ENCODE data around the gene CCNQ. TPM values are rescaled to one million over a fixed set of nuclear protein-coding genes. Genes with fewer than 3 reads are reported as not detected.
A peak's percentile ranks its signal among the peaks of the same experiment; 100 is the strongest.

The CCNQ gene
- total RNA-seq (2012; rRNA removed) = 33.2 and 36.9 TPM in 2 replicates

DNA sequence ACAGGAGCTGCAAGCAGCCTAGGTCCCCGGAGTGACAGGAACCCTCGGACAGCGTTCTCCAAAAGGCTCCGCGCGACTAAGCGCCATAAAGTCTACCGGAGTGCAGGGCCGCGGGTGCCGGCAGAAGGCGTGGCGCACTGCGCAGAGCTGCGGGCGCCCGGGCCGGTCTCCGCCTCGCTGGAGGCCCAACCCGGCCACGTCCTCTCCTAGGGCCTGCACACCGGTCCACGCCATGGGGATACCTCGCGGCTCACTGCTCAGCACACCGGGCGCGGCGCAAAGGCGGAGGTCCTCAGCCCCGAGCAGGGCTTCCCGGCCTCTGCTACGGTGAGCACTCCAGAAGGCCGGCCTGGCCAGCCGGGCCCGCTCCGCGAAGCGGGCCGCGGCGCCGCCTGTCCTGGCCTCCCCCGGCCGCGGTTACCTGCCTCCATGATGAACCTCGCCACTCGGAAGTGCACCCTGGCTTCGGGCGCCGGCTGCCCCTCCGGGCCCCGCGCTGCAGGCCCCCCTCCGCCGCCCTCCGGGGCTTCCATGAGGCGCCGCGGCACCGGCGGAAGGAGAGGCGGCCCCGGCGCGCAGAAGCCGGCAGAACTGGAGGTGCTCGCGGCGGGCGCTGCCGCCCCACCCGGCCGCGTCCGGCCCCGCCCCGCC lies at the start of gene CCNQ:
Gene CCNQ, minus strand, starts transcription at position 599 of the 651 bp plus-strand sequence. Its CDS starts 66 bp downstream, at position 533.
- Histone ChIP-seq H3K4me1 (ENCODE audit: control insufficient read depth, insufficient read depth, low read length) (no peaks in the 10 kb centered on the region), H3K4me2 (ENCODE audit: low read length) (peak within 1 kb of the TSS; percentile 82), H3K9ac (ENCODE audit: low read depth, low read length) (peak within 1 kb of the TSS; percentile 83), H3K4me3 (ENCODE audit: low read length) (peak within 1 kb of the TSS; percentile 80), H3K27me3 (ENCODE audit: control insufficient read depth, insufficient read depth, low read length) (no peaks in the 10 kb centered on the region), H3K9me3 (replicated peaks; ENCODE audit: low read length) (no peaks in the 10 kb centered on the region), H3K36me3 (ENCODE audit: insufficient read depth, low read length) (peaks cover 8% of the 10 kb centered on the region)

DNA sequence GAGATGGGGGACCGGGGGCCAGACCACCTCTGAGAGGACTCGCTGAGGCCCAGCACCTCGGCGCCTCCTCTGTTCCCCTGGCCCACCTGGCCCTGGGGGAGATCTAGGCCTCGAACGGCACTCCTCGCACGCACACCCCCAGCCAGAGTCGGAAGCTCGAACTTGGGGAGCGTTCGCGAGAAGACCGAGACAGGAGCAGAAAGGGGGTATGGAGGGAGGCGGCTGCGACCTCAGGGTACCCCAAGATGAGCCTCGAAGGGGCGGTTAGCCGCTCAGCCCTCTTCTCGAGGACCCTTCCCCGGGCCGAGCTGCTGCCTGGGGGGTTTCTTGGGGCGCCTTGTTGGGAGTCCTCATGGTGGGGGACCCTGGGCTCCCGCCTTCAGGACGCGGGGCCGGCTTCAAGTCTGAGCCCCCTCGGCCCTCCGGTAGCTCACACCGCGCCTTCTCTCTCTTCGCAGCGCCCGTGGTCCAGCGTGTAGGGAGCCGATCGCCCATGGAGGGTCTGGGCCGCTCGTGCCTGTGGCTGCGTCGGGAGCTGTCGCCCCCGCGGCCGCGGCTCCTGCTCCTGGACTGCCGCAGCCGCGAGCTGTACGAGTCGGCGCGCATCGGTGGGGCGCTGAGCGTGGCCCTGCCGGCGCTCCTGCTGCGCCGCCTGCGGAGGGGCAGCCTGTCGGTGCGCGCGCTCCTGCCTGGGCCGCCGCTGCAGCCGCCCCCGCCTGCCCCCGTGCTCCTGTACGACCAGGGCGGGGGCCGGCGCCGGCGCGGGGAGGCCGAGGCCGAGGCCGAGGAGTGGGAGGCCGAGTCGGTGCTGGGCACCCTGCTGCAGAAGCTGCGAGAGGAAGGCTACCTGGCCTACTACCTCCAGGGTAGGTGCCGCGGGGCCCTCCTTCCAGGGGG lies 48.8 kb upstream of the CCNQ start:
- H3K4me2 ChIP-seq (ENCODE audit: low read length) = no peak overlapping the region
- peaks cover 5% of the 10 kb centered on the region for H3K4me1 ChIP-seq (ENCODE audit: control insufficient read depth, insufficient read depth, low read length)
- H3K4me3 ChIP-seq (ENCODE audit: low read length) = no peak overlapping the region
- no peaks in the 10 kb centered on the region for H3K36me3 ChIP-seq (ENCODE audit: insufficient read depth, low read length)
- no peaks in the 10 kb centered on the region for H3K9me3 ChIP-seq (replicated peaks; ENCODE audit: low read length)
- peaks cover 43% of the 10 kb centered on the region for H3K27me3 ChIP-seq (ENCODE audit: control insufficient read depth, insufficient read depth, low read length)
- no peak overlapping the region for H3K9ac ChIP-seq (ENCODE audit: low read depth, low read length)

- peaks cover 45% of the 10 kb centered on the region for H3K27me3 ChIP-seq (ENCODE audit: control insufficient read depth, insufficient read depth, low read length)
- no peaks in the 10 kb centered on the region for H3K9me3 ChIP-seq (replicated peaks; ENCODE audit: low read length)
- no peak within 1 kb of the TSS for H3K4me3 ChIP-seq (ENCODE audit: low read length)
- H3K4me1 ChIP-seq (ENCODE audit: control insufficient read depth, insufficient read depth, low read length) = peaks cover 5% of the 10 kb centered on the region
- no peak within 1 kb of the TSS for H3K9ac ChIP-seq (ENCODE audit: low read depth, low read length)
- no peaks in the 10 kb centered on the region for H3K36me3 ChIP-seq (ENCODE audit: insufficient read depth, low read length)
- peak within 1 kb of the TSS; percentile 44 for H3K4me2 ChIP-seq (ENCODE audit: low read length)
These were observed 47.9 kb upstream of the CCNQ start, which contains the start of gene DUSP9 for GRCh38 chrX:153646620-153647373. DUSP9 (plus strand) TSS chrX:153647203; CDS start chrX:153647954, 751 bp downstream.

DNA sequence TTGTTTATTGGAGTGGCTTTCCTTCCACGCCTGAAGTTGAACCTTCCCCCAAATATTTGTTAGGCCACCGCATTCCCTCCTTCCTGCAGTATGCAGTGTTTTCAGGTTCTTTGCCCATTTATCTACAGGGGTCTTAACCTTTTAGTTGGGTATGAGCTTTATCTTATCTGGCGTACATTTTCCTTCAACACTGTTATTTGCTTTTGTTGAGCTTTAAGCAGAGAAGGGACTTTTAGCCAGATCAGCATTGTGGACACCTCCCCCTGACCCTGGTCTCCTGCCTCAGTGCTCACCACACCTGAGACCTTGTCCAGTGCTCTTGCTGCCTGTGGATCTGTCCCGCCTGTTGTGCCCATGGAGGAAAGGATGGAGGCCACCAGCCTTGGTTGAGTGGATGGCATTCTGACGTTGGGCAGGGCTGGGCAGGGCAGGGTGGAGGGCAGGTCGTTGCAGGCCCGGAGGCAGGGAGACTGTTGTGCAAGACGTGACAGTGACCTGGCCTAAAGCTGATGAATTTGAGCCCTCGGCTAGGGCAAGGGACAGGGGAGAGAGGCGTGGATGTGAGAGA lies 47.1 kb upstream of the CCNQ start:
- Histone ChIP-seq H3K9me3 (replicated peaks; ENCODE audit: low read length) (no peaks in the 10 kb centered on the region), H3K9ac (ENCODE audit: low read depth, low read length) (no peak overlapping the region), H3K27me3 (ENCODE audit: control insufficient read depth, insufficient read depth, low read length) (peaks cover 53% of the 10 kb centered on the region), H3K36me3 (ENCODE audit: insufficient read depth, low read length) (no peaks in the 10 kb centered on the region), H3K4me2 (ENCODE audit: low read length) (no peak overlapping the region), H3K4me1 (ENCODE audit: control insufficient read depth, insufficient read depth, low read length) (peaks cover 5% of the 10 kb centered on the region), H3K4me3 (ENCODE audit: low read length) (no peak overlapping the region)

DNA sequence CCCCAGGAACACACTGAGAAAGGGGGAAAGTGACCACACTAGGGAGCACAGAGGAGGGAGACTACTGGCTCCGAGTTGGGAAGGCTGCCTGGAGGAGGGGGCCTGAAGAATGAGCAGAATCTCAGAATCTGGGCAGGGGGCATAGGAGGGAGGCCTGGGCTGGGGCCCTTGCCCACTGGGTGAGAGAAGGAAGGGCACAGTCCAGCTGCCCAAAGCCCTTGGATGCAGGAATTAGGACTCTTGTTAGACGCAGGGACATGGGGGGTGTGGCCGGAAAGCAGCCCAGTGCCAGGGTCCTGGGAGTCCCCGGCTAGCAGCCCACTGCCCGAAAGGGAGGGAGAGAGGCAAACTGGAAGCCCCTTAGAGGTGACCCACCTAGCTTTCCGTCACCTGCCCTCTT lies 46.2 kb upstream of the CCNQ start:
- Histone ChIP-seq H3K27me3 (ENCODE audit: control insufficient read depth, insufficient read depth, low read length) (peaks cover 60% of the 10 kb centered on the region), H3K4me1 (ENCODE audit: control insufficient read depth, insufficient read depth, low read length) (peaks cover 5% of the 10 kb centered on the region), H3K36me3 (ENCODE audit: insufficient read depth, low read length) (no peaks in the 10 kb centered on the region), H3K4me3 (ENCODE audit: low read length) (no peak overlapping the region), H3K9me3 (replicated peaks; ENCODE audit: low read length) (no peaks in the 10 kb centered on the region), H3K4me2 (ENCODE audit: low read length) (no peak overlapping the region), H3K9ac (ENCODE audit: low read depth, low read length) (no peak overlapping the region)

DNA sequence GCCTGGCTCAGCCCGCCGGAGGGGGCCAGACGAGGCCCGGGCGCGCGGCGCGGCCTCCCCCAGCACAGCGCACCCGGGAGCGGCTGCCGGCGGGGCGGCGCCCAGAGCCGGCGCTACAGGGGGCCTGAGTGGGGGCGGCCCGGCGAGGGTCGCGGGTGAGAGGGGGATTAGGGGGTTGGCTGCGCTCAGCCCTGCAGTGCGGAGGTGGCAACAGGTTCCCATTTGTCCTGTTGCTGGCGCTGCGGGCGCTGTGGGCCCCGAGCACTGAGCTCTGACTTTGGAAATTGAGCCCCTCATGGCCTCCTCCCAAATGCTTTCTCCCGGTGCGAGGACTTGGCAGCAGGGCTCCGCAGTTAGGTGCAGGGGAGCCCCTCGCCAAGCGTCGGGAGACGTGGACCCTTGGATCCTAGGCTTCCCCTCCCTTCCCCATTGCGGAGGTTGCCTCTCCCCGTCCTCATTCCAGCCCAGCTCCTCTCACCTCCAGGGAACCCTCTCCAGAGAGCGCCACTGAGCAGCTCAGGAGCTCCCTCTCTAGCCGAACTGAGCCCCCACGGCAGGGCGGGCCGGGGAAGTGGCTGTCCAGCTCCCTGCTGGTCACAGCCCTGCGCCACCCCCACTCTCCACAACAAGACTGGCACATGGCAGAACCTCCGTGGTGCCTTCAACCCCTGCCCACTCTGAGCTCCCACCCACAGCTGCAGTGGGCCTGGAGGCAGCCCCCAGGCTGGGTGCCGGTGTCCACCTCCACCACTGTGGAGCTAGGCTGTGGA lies 45.6 kb upstream of the CCNQ start:
- Histone ChIP-seq H3K9me3 (replicated peaks; ENCODE audit: low read length) (no peaks in the 10 kb centered on the region), H3K27me3 (ENCODE audit: control insufficient read depth, insufficient read depth, low read length) (peaks cover 64% of the 10 kb centered on the region), H3K4me2 (ENCODE audit: low read length) (no peak overlapping the region), H3K36me3 (ENCODE audit: insufficient read depth, low read length) (no peaks in the 10 kb centered on the region), H3K9ac (ENCODE audit: low read depth, low read length) (no peak overlapping the region), H3K4me3 (ENCODE audit: low read length) (no peak overlapping the region), H3K4me1 (ENCODE audit: control insufficient read depth, insufficient read depth, low read length) (peaks cover 5% of the 10 kb centered on the region)

GRCh38 chrX:153643431-153644351 lies 44.8 kb upstream of the CCNQ start:
- H3K4me3 ChIP-seq (ENCODE audit: low read length) = peak overlapping the region; percentile 45
- H3K4me2 ChIP-seq (ENCODE audit: low read length) = peak overlapping the region; percentile 73
- no peak overlapping the region for H3K9ac ChIP-seq (ENCODE audit: low read depth, low read length)
- no peaks in the 10 kb centered on the region for H3K9me3 ChIP-seq (replicated peaks; ENCODE audit: low read length)
- H3K36me3 ChIP-seq (ENCODE audit: insufficient read depth, low read length) = no peaks in the 10 kb centered on the region
- peaks cover 62% of the 10 kb centered on the region for H3K27me3 ChIP-seq (ENCODE audit: control insufficient read depth, insufficient read depth, low read length)
- peaks cover 5% of the 10 kb centered on the region for H3K4me1 ChIP-seq (ENCODE audit: control insufficient read depth, insufficient read depth, low read length)

DNA sequence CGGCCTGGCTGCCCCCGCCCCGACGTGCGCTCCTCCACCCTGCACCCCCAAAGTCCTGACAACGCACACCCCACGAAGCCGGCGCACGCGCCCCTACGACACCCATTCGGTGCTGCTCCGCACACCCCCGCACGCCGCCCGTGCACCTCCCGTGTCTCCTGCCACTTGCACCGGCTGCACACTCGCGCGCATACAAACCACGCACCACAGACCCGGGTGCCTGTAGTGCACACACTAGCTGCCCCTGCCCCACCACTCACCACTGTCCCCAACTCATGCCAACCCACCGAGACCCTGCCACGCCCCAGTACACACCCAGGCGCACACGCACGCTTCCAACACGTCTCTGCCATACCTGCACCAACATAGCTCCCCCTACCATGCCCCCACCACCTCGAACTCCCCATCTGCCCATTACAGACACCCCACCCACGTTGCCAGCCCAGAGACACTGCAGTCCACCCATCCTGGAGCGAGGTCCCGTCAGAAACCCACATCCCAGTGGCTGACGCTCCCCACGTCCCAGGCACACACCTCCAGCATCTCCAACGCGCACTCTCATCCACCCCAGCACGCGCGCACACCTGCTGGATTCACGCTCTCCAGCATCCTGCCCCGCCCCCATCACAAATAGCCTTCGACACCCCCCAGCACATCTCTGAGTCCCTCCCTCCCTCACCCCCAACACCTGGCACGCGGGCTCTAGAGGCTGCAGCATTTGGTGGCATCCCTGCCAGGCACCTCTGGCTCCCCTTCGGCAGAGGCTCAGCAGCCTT lies 43.9 kb upstream of the CCNQ start:
- H3K4me1 ChIP-seq (ENCODE audit: control insufficient read depth, insufficient read depth, low read length) = peaks cover 5% of the 10 kb centered on the region
- H3K27me3 ChIP-seq (ENCODE audit: control insufficient read depth, insufficient read depth, low read length) = peaks cover 57% of the 10 kb centered on the region
- H3K4me3 ChIP-seq (ENCODE audit: low read length) = no peak overlapping the region
- no peaks in the 10 kb centered on the region for H3K36me3 ChIP-seq (ENCODE audit: insufficient read depth, low read length)
- no peaks in the 10 kb centered on the region for H3K9me3 ChIP-seq (replicated peaks; ENCODE audit: low read length)
- H3K9ac ChIP-seq (ENCODE audit: low read depth, low read length) = no peak overlapping the region
- no peak overlapping the region for H3K4me2 ChIP-seq (ENCODE audit: low read length)

DNA sequence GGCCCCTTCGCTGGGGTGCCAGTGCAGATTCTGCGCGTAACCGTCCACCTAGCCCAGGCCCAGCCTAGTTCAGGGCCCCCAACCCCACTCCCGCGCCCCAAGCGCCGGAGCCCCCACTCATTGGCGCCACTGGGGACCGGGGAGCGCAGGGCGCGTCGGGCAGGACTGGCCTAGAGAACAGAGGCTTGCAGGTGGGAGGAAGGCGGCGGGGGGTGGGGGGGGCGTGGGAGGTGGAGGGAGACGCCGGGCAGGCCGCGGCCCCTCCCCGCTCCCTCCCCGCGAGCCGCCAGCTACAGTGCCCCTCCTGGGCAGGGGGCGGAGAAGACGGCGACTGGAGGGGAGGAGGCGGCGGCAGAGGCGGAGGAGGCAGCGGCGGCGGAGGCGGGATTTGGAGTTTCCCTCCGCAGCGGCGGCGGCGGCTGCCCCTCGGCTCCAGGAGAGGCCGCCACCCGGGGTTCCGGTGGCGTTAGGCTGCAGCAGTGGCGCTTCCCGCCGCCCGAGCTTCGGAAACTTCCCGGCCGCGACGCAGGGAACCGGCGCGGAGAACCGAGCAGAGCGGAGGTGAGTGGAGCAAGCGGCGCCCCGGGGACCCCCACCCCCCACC lies 43.2 kb upstream of the CCNQ start:
- H3K4me1 ChIP-seq (ENCODE audit: control insufficient read depth, insufficient read depth, low read length) = peaks cover 5% of the 10 kb centered on the region
- H3K27me3 ChIP-seq (ENCODE audit: control insufficient read depth, insufficient read depth, low read length) = peaks cover 53% of the 10 kb centered on the region
- H3K36me3 ChIP-seq (ENCODE audit: insufficient read depth, low read length) = no peaks in the 10 kb centered on the region
- no peak overlapping the region for H3K4me2 ChIP-seq (ENCODE audit: low read length)
- H3K9ac ChIP-seq (ENCODE audit: low read depth, low read length) = no peak overlapping the region
- H3K9me3 ChIP-seq (replicated peaks; ENCODE audit: low read length) = no peaks in the 10 kb centered on the region
- no peak overlapping the region for H3K4me3 ChIP-seq (ENCODE audit: low read length)

All from skeletal muscle satellite cell (primary cell).